H1 (cell line): ENCODE data around the gene CIC. TPM values are rescaled to one million over a fixed set of nuclear protein-coding genes. Genes with fewer than 3 reads are reported as not detected.

Experiments
- CTCF ChIA-PET: fragments of 300-600 bp; sonication (Branson Sonifier 250); formaldehyde crosslinking; loops from one replicate; lab custom pipeline; 2021; ENCODE audit not compliant: partially characterized antibody; lab: Charles Lee
- POLR2A ChIA-PET: fragments of 300-600 bp; sonication (Branson Sonifier 250); formaldehyde crosslinking; loops from one replicate; lab custom pipeline; 2021; ENCODE audit warnings: inconsistent platforms; ENCODE audit not compliant: partially characterized antibody; lab: Charles Lee
- DNase-seq, 2 experiments: peaks; one replicate each; pipeline versions ENCODE4 v3.0.0 to v3.0.0-alpha.2; 2010 to 2022; ENCODE audit warnings: low spot score in 2 of 2, low read depth in 1 of 2, mixed read lengths in 1 of 2
- FAIRE-seq: peaks from 2 replicates; lab custom pipeline; 2011; peaks lifted over from hg19 to GRCh38; lab: Jason Lieb, UNC
- H2AFZ ChIP-seq: 2 replicates; pipeline ENCODE4 v1.8.1; 2012; ENCODE audit warnings: low read length, inconsistent platforms
- H2AK5ac ChIP-seq: 2 replicates; pipeline ENCODE4 v1.6.1; 2013; ENCODE audit warnings: low read depth, low read length
- H2BK120ac ChIP-seq: replicated peaks from 2 replicates; pipeline ENCODE3; 2013; ENCODE audit warnings: low read depth, low read length, inconsistent platforms
- H2BK12ac ChIP-seq: 2 replicates; pipeline ENCODE4 v1.6.1; 2013; ENCODE audit warnings: low read depth, low read length
- H2BK15ac ChIP-seq: 2 replicates; pipeline ENCODE4 v1.6.1; 2013; ENCODE audit warnings: low read length
- H2BK20ac ChIP-seq: 2 replicates; pipeline ENCODE4 v1.6.1; 2013; ENCODE audit warnings: low read length
- H2BK5ac ChIP-seq: 2 replicates; pipeline ENCODE4 v1.6.1; 2013; ENCODE audit warnings: low read depth, low read length
- H3K14ac ChIP-seq: 2 replicates; pipeline ENCODE4 v1.6.1; 2013; ENCODE audit warnings: inconsistent platforms; ENCODE audit not compliant: insufficient read length
- H3K18ac ChIP-seq: 2 replicates; pipeline ENCODE4 v1.6.1; 2013; ENCODE audit warnings: low read length; ENCODE audit errors: extremely low read depth
- H3K23ac ChIP-seq: 2 replicates; pipeline ENCODE4 v1.6.1; 2013; ENCODE audit warnings: inconsistent platforms; ENCODE audit not compliant: insufficient read length
- H3K23me2 ChIP-seq: 2 replicates; pipeline ENCODE4 v1.6.1; 2013; ENCODE audit warnings: low read depth, low read length
- H3K27ac ChIP-seq: 2 replicates; pipeline ENCODE4 v1.6.1; 2011; ENCODE audit warnings: low read depth, low read length, inconsistent platforms
- H3K27me3 ChIP-seq, 4 experiments: replicated peaks in 1 of 4; 1 replicate in 1 of 4; 2 replicates in 3 of 4; pipeline versions ENCODE4 v1.6.1 to v1.8.1; 2011 to 2013; ENCODE audit warnings: low read length in 3 of 4, mild to moderate bottlenecking in 3 of 4, inconsistent platforms in 2 of 4, mixed read lengths in 2 of 4, moderate library complexity in 1 of 4; ENCODE audit not compliant: control insufficient read depth in 3 of 4, insufficient read depth in 3 of 4; ENCODE audit errors: extremely low read depth in 1 of 4
- H3K36me3 ChIP-seq, 4 experiments: 2 replicates each; pipeline versions ENCODE4 v1.6.1 to v1.8.1; 2011 to 2013; ENCODE audit warnings: mild to moderate bottlenecking in 4 of 4, low read length in 3 of 4, moderate library complexity in 2 of 4, control low read depth in 1 of 4, inconsistent platforms in 1 of 4; ENCODE audit not compliant: insufficient read depth in 4 of 4, control insufficient read depth in 2 of 4
- H3K4ac ChIP-seq: replicated peaks from 2 replicates; pipeline ENCODE3; 2013; ENCODE audit warnings: low read length, low read depth, mixed read lengths, inconsistent platforms; ENCODE audit not compliant: insufficient read length
- H3K4me1 ChIP-seq, 4 experiments: replicated peaks in 1 of 4; 1 replicate in 1 of 4; 2 replicates in 3 of 4; pipeline versions ENCODE4 v1.6.1 to v1.8.1; 2011 to 2013; ENCODE audit warnings: low read length in 3 of 4, inconsistent platforms in 2 of 4, mixed read lengths in 1 of 4; ENCODE audit not compliant: insufficient read depth in 4 of 4, control insufficient read depth in 3 of 4
- H3K4me2 ChIP-seq, 2 experiments: 2 replicates each; pipeline versions ENCODE4 v1.6.1 to v1.8.1; 2011 to 2013; ENCODE audit warnings: low read depth in 2 of 2, low read length in 2 of 2, control low read depth in 1 of 2, inconsistent platforms in 1 of 2, mild to moderate bottlenecking in 1 of 2; ENCODE audit not compliant: insufficient read depth in 1 of 2
- H3K4me3 ChIP-seq, 4 experiments: fragments of 200-600, 300-600 bp in 1 of 4; sonication (generic), shearing (Covaris generic), sonication (Bioruptor Twin) in 1 of 4; 2 replicates each; pipeline versions ENCODE4 v1.5.1 to v1.8.1; 2011 to 2016; ENCODE audit warnings: low read length in 4 of 4, low read depth in 3 of 4, control low read depth in 2 of 4, inconsistent platforms in 2 of 4, mild to moderate bottlenecking in 2 of 4, mixed read lengths in 1 of 4, moderate library complexity in 1 of 4; ENCODE audit not compliant: insufficient read depth in 2 of 4; ENCODE audit errors: extremely low read depth in 1 of 4
- H3K56ac ChIP-seq: replicated peaks from 2 replicates; pipeline ENCODE3; 2013; ENCODE audit warnings: low read depth, mild to moderate bottlenecking, mixed read lengths, low read length, inconsistent platforms; ENCODE audit not compliant: insufficient read length
- H3K79me1 ChIP-seq: 2 replicates; pipeline ENCODE4 v1.6.1; 2013; ENCODE audit warnings: low read depth, low read length, control low read depth
- H3K79me2 ChIP-seq, 2 experiments: 2 replicates each; pipeline versions ENCODE4 v1.6.1 to v1.8.1; 2012 to 2013; ENCODE audit warnings: low read length in 2 of 2, mild to moderate bottlenecking in 2 of 2, inconsistent platforms in 1 of 2; ENCODE audit not compliant: insufficient read depth in 2 of 2, control insufficient read depth in 1 of 2
- H3K9ac ChIP-seq, 4 experiments: replicated peaks in 1 of 4; 1 replicate in 1 of 4; 2 replicates in 3 of 4; pipeline versions ENCODE4 v1.6.1 to v1.8.1; 2011 to 2013; ENCODE audit warnings: low read depth in 3 of 4, low read length in 3 of 4, control low read depth in 2 of 4, mild to moderate bottlenecking in 2 of 4, moderate library complexity in 2 of 4, inconsistent platforms in 1 of 4; ENCODE audit errors: extremely low read depth in 1 of 4
- H3K9me3 ChIP-seq, 2 experiments: 2 replicates each; pipeline versions ENCODE4 v1.6.1 to v1.8.1; 2012 to 2013; ENCODE audit warnings: mild to moderate bottlenecking in 2 of 2, moderate library complexity in 2 of 2, control low read depth in 1 of 2, inconsistent platforms in 1 of 2, low read depth in 1 of 2, low read length in 1 of 2, mixed read lengths in 1 of 2; ENCODE audit not compliant: insufficient read depth in 2 of 2
- H4K20me1 ChIP-seq, 2 experiments: replicated peaks in 1 of 2; 2 replicates each; pipeline versions ENCODE3 to v1.8.1; 2011 to 2013; ENCODE audit warnings: inconsistent platforms in 2 of 2, low read length in 2 of 2, mild to moderate bottlenecking in 1 of 2; ENCODE audit not compliant: insufficient read depth in 2 of 2, control insufficient read depth in 1 of 2
- H4K5ac ChIP-seq: 2 replicates; pipeline ENCODE4 v1.6.1; 2013; ENCODE audit warnings: low read length, low read depth, mixed read lengths, inconsistent platforms; ENCODE audit not compliant: insufficient read length
- H4K8ac ChIP-seq: 2 replicates; pipeline ENCODE4 v1.8.0; 2013; ENCODE audit warnings: mild to moderate bottlenecking, moderate library complexity, low read length, inconsistent platforms; ENCODE audit not compliant: insufficient read depth; ENCODE audit errors: extremely low read depth
- H4K91ac ChIP-seq: replicated peaks from 2 replicates; pipeline ENCODE3; 2013; ENCODE audit warnings: low read length, mixed read lengths, inconsistent platforms; ENCODE audit not compliant: insufficient read length
- BRCA1 ChIP-seq: IDR thresholded peaks from 2 replicates; pipeline ENCODE4 v1.6.1; 2012; ENCODE audit warnings: low read depth, low read length, improper control_type of control experiment
- CREB1 ChIP-seq: IDR thresholded peaks from 2 replicates; pipeline ENCODE4 v1.6.1; 2012; ENCODE audit warnings: inconsistent platforms
- GABPA ChIP-seq: IDR thresholded peaks from 2 replicates; pipeline ENCODE4 v1.6.1; 2011; ENCODE audit warnings: mild to moderate bottlenecking, low read length, moderate library complexity, borderline replicate concordance; ENCODE audit not compliant: insufficient read depth
- KDM4A ChIP-seq: IDR thresholded peaks from one replicate; pipeline ENCODE4 v1.7.1; 2012; ENCODE audit warnings: low read depth, mild to moderate bottlenecking, moderate library complexity, low read length, inconsistent platforms; ENCODE audit not compliant: severe bottlenecking
- NRF1 ChIP-seq: IDR thresholded peaks from 2 replicates; pipeline ENCODE4 v1.6.1; 2011; ENCODE audit warnings: mild to moderate bottlenecking, low read depth, low read length, improper control_type of control experiment
- RBBP5 ChIP-seq: IDR thresholded peaks from 2 replicates; pipeline ENCODE4 v1.7.1; 2012; ENCODE audit warnings: low read depth, mild to moderate bottlenecking, inconsistent platforms, low read length, moderate library complexity, borderline replicate concordance
- SIRT6 ChIP-seq: IDR thresholded peaks from one replicate; pipeline ENCODE4 v1.7.1; 2012; ENCODE audit warnings: low read length, inconsistent platforms
- SP1 ChIP-seq: IDR thresholded peaks from 2 replicates; pipeline ENCODE4 v1.6.1; 2011; ENCODE audit warnings: low read depth, low read length
- SUZ12 ChIP-seq: fragments of 200-600 bp; sonication (generic); IDR thresholded peaks from 2 replicates; pipeline ENCODE4 v1.6.1; 2012; ENCODE audit warnings: mild to moderate bottlenecking, inconsistent platforms, low read length, moderate library complexity, mixed read lengths
- TEAD4 ChIP-seq: IDR thresholded peaks from 2 replicates; pipeline ENCODE4 v1.6.1; 2012; ENCODE audit warnings: low read depth, low read length, inconsistent platforms, mixed read lengths
- YY1 ChIP-seq: IDR thresholded peaks from 2 replicates; pipeline ENCODE4 v1.6.1; 2011; ENCODE audit warnings: low read depth, mild to moderate bottlenecking, low read length
- WGBS, 2 experiments: shearing (Covaris generic) in 1 of 2; methylation state at CpG; one replicate each; pipeline versions ENCODE4 v1.1.6 to v1.1.7; 2013 to 2015; ENCODE audit warnings: low lambda C conversion rate in 2 of 2, mixed read lengths in 2 of 2, inconsistent platforms in 1 of 2, low coverage in 1 of 2, missing lambda C conversion rate in 1 of 2; ENCODE audit not compliant: insufficient replicate concordance in 2 of 2, insufficient coverage in 1 of 2, insufficient read length in 1 of 2; ENCODE audit errors: extremely low coverage in 1 of 2, missing lambda C conversion rate in 1 of 2; 5-methylcytosine and 5-hydroxymethylcytosine counted together
- polyA plus RNA-seq, 7 experiments: library from polyadenylated mRNA; depleted of rRNA in 3 of 7; stranded (reverse) in 5 of 7; unstranded in 2 of 7; fragments of >200 nt in 5 of 7; fragments of 200-250 nt in 2 of 7; gene quantifications; 1 replicate in 5 of 7; 2 replicates in 1 of 7; 4 replicates in 1 of 7; pipeline versions ENCODE4 v1.2.1 to v1.2.3, GENCODE V29; 2011 to 2013; ENCODE audit warnings: missing spikeins in 2 of 7, mixed read lengths in 2 of 7
- total RNA-seq: library from RNA; stranded (reverse); fragmentation: NEBNext Ultra II Directional; extraction: Animal tissue kit (Norgen Biotek cat#: 25700); gene quantifications from 2 replicates; pipeline ENCODE4 v1.2.1, GENCODE V29; 2021
- TF ChIP-seq, protein P1 (sequence below): IDR thresholded peaks from 2 replicates; pipeline ENCODE4 v1.6.1; 2012; ENCODE audit warnings: inconsistent platforms
- TF ChIP-seq, protein P2 (sequence below): IDR thresholded peaks from 2 replicates; pipeline ENCODE4 v1.6.1; 2011; ENCODE audit warnings: low read depth, mild to moderate bottlenecking, low read length; ENCODE audit not compliant: insufficient read depth
- TF ChIP-seq, protein P3 (sequence below): IDR thresholded peaks from 2 replicates; pipeline ENCODE4 v1.6.1; 2012; ENCODE audit warnings: inconsistent platforms

The CIC gene
- total and polyA plus RNA-seq, 2 of the 8 experiments (the other 6 are each of a cell fraction or from before 2014, with no cell fraction given), result 13.2 to 43.6 TPM

DNA sequence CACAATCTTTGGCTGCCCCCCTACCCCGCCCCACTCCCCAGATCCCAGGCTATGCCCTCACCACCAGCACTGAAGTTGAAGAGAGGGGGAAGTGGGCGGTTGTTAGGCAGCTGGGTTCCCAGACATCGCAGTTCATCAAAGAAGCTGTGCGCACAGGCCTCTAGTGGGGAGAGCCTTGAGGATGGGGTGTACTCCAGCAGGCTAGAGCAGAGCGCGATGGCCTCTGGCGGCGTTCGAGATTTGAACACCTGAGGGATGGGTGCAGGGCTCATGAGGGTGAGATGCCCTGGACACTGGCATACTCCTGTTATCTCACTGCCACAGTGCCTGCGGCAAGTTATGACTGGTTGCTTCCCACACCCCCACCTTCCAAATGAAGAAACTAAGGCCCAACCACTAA lies 36.6 kb upstream of the CIC start:
- H3K4me2 ChIP-seq, result no peak overlapping the region
- no peaks in the 10 kb centered on the region for H3K9me3 ChIP-seq
- H3K27ac ChIP-seq, result no peak overlapping the region
- H2BK15ac ChIP-seq, result no peak overlapping the region
- H3K23me2 ChIP-seq, result no peaks in the 10 kb centered on the region
- no peak overlapping the region for H2BK20ac ChIP-seq
- H3K23ac ChIP-seq, result no peak overlapping the region
- H3K4me3 ChIP-seq, result no peak overlapping the region
- H3K56ac ChIP-seq, result no peak overlapping the region
- ChIA-PET CTCF (interaction anchor here (1.1 to 1.3 kb wide), 3 partner anchors 12 to 124 kb away, joined by 3 to 6 read pairs (median 3); no protein-coding TSS in a partner anchor), POLR2A (interaction anchor here (0.6 to 4.5 kb wide), 6 partner anchors 10 to 246 kb away, joined by 3 to 21 read pairs (median 4); partner anchors contain the start of genes GSK3A, PAFAH1B3 and PRR19)
- H2BK12ac ChIP-seq, result no peak overlapping the region
- FAIRE-seq, result no peak
- no peak overlapping the region for H2BK5ac ChIP-seq
- no peak overlapping the region for H2AFZ ChIP-seq
- no peaks in the 10 kb centered on the region for H3K27me3 ChIP-seq
- no peak overlapping the region for H3K14ac ChIP-seq
- no peaks in the 10 kb centered on the region for H3K4me1 ChIP-seq
- H3K79me1 ChIP-seq, result peaks cover 3% of the 10 kb centered on the region
- no peak overlapping the region for H4K8ac ChIP-seq
- H3K18ac ChIP-seq, result no peak overlapping the region
- 96% methylated on average over 10 of the region's 10 CpGs; no CpG with 5 or more reads in 1 of the 2 experiments for WGBS, 2 experiments
- peaks cover 13 to 33% of the 10 kb centered on the region in 2 experiments for H4K20me1 ChIP-seq
- H3K79me2 ChIP-seq, result no peaks in the 10 kb centered on the region
- H4K91ac ChIP-seq, result no peak overlapping the region
- no peak overlapping the region for H2BK120ac ChIP-seq
- no peak overlapping the region for H3K9ac ChIP-seq
- H3K36me3 ChIP-seq, result peaks cover 8 to 60% (median 36%) of the 10 kb centered on the region in 4 experiments; a peak in 6 of 8 replicates
- DNase-seq, result no peak
- no peak overlapping the region for H3K4ac ChIP-seq
- H4K5ac ChIP-seq, result no peak overlapping the region
- H2AK5ac ChIP-seq, result no peak overlapping the region
- TF ChIP-seq, protein P1, sequence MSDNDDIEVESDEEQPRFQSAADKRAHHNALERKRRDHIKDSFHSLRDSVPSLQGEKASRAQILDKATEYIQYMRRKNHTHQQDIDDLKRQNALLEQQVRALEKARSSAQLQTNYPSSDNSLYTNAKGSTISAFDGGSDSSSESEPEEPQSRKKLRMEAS, result no peak
- no peak for TF ChIP-seq NRF1
- TF ChIP-seq, protein P2, sequence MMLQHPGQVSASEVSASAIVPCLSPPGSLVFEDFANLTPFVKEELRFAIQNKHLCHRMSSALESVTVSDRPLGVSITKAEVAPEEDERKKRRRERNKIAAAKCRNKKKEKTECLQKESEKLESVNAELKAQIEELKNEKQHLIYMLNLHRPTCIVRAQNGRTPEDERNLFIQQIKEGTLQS, result no peak
- TF ChIP-seq BRCA1, result no peak
- TF ChIP-seq RBBP5, result no peak
- TF ChIP-seq TEAD4, result no peak
- TF ChIP-seq SP1, result no peak
- TF ChIP-seq SUZ12, result no peak
- no peak for TF ChIP-seq KDM4A
- TF ChIP-seq GABPA, result no peak
- TF ChIP-seq, protein P3, sequence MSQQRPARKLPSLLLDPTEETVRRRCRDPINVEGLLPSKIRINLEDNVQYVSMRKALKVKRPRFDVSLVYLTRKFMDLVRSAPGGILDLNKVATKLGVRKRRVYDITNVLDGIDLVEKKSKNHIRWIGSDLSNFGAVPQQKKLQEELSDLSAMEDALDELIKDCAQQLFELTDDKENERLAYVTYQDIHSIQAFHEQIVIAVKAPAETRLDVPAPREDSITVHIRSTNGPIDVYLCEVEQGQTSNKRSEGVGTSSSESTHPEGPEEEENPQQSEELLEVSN, result no peak
- no peak for TF ChIP-seq YY1
- no peak for TF ChIP-seq SIRT6
- no peak for TF ChIP-seq CREB1
